ENCODE results near the gene ARHGEF6.

The ARHGEF6 gene

GRCh38 chrX:136710325-136710951, 70.3 kb downstream of the ARHGEF6 start:
- no peaks in the 10 kb centered on the region for H3K4me1 Mint-ChIP-seq
- peaks cover 4% of the 10 kb centered on the region for H3K27me3 Mint-ChIP-seq (ENCODE audit: low read depth, poor library complexity)
- DNase-seq: no peak
- no peak overlapping the region for H3K27ac Mint-ChIP-seq
- H3K36me3 Mint-ChIP-seq (ENCODE audit: low read depth): no peaks in the 10 kb centered on the region
- no peak for TF ChIP-seq CTCF (IDR thresholded peaks at IDR 0.05)
- H3K4me3 Mint-ChIP-seq: no peak overlapping the region
- H3K9me3 Mint-ChIP-seq: peaks cover 14% of the 10 kb centered on the region

DNA sequence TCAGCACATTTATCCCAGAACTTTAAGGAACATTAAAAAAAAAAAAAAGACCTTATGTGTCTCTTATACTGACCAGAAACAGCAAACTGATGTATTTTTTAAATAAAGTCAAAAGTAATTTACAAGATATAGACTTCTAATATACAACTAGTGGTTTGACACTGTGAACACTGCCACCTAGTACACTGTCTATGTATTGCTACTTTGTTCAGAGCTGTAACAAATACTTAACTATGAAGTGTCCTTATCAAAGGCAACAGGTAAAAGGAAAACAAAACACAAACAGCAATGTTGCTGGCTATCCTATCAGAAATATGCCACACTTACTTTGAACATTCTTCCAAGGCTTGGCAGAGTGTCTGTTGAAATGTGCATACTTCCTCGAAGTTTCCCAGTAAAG, 72.4 kb downstream of the ARHGEF6 start:
- H3K27me3 Mint-ChIP-seq (ENCODE audit: low read depth, poor library complexity): no peaks in the 10 kb centered on the region
- no peak for DNase-seq
- H3K36me3 Mint-ChIP-seq (ENCODE audit: low read depth): no peaks in the 10 kb centered on the region
- H3K4me1 Mint-ChIP-seq: no peaks in the 10 kb centered on the region
- TF ChIP-seq CTCF (IDR thresholded peaks at IDR 0.05): peak; percentile 28
- peaks cover 27% of the 10 kb centered on the region for H3K9me3 Mint-ChIP-seq
- no peak overlapping the region for H3K27ac Mint-ChIP-seq
- no peak overlapping the region for H3K4me3 Mint-ChIP-seq

- no peak for DNase-seq
- Mint-ChIP-seq H3K36me3 (ENCODE audit: low read depth) (no peaks in the 10 kb centered on the region), H3K9me3 (peaks cover 49% of the 10 kb centered on the region), H3K27me3 (ENCODE audit: low read depth, poor library complexity) (peaks cover 7% of the 10 kb centered on the region), H3K27ac (no peak overlapping the region), H3K4me3 (no peak overlapping the region), H3K4me1 (peaks cover 6% of the 10 kb centered on the region)
- no peak for TF ChIP-seq CTCF (IDR thresholded peaks at IDR 0.05)
Measured at GRCh38 chrX:136697156-136697555, 83.6 kb downstream of the ARHGEF6 start.

DNA sequence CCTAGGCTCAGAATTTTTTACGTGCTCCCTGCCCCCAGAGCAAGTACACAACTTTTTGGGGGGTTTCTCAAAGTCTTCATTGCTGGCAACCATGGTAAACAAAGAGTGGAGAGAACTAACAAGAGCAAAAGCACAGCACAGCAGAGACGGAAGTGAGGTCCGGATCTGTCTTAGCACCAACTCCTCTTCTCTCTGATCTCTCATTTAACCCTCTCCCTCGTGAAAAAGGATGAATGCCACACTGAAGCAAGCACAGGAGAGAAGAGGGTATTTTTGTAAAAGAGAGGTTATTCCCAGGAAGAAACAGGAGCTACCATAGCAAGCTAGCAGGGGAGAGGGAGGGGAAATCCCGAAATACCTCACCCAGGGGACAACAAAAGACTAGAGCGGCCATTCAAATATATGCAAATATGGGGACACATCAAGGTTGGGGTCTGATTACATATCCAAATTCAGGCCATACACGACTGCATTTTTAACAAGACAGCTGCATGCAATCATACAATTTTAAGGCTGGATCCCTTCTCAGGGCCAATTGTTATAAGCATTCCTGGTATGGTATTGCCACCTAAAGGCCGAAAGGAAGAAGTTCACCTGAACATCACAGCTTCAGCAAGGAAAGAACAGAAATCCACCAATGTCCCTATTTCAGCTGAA, 86.2 kb downstream of the ARHGEF6 start:
- Mint-ChIP-seq H3K27me3 (ENCODE audit: low read depth, poor library complexity) (peaks cover 4% of the 10 kb centered on the region), H3K27ac (no peak overlapping the region), H3K9me3 (peaks cover 30% of the 10 kb centered on the region), H3K4me1 (peaks cover 15% of the 10 kb centered on the region), H3K36me3 (ENCODE audit: low read depth) (no peaks in the 10 kb centered on the region), H3K4me3 (no peak overlapping the region)
- peak; percentile 56 for TF ChIP-seq CTCF (IDR thresholded peaks at IDR 0.05)
- DNase-seq: peak; percentile 3

GRCh38 chrX:136692271-136692670, 88.5 kb downstream of the ARHGEF6 start:
- DNase-seq: no peak
- no peak overlapping the region for H3K27ac Mint-ChIP-seq
- H3K27me3 Mint-ChIP-seq (ENCODE audit: low read depth, poor library complexity): peaks cover 4% of the 10 kb centered on the region
- no peak overlapping the region for H3K4me3 Mint-ChIP-seq
- no peak for TF ChIP-seq CTCF (IDR thresholded peaks at IDR 0.05)
- H3K9me3 Mint-ChIP-seq: peaks cover 18% of the 10 kb centered on the region
- H3K4me1 Mint-ChIP-seq: peaks cover 27% of the 10 kb centered on the region
- H3K36me3 Mint-ChIP-seq (ENCODE audit: low read depth): no peaks in the 10 kb centered on the region

All from nephron progenitor cell (in vitro differentiated cells).